Parathyroid adenoma (tissue), 2 donors: ENCODE results near the gene TMSB4X.

ENCODE experiments used
- H2AFZ ChIP-seq: fragments of 300-600 bp; sonication (generic); one replicate; pipeline ENCODE4 v1.7.0; 2017; ENCODE audit warnings: antibody characterized with exemption, mild to moderate bottlenecking
- H3K27ac ChIP-seq: fragments of 300-600 bp; sonication (generic); one replicate; pipeline ENCODE4 v1.7.0; 2017
- H3K27me3 ChIP-seq: fragments of 300-600 bp; sonication (generic); one replicate; pipeline ENCODE4 v1.7.0; 2017; ENCODE audit warnings: low read length; ENCODE audit not compliant: control insufficient read depth, insufficient read depth
- H3K36me3 ChIP-seq: fragments of 300-600 bp; sonication (generic); one replicate; pipeline ENCODE4 v1.7.0; 2017; ENCODE audit warnings: low read length; ENCODE audit not compliant: control insufficient read depth, insufficient read depth
- H3K4me1 ChIP-seq: fragments of 300-600 bp; sonication (generic); one replicate; pipeline ENCODE4 v1.7.0; 2017; ENCODE audit warnings: control low read depth
- H3K4me2 ChIP-seq: fragments of 300-600 bp; sonication (generic); one replicate; pipeline ENCODE4 v1.7.0; 2017; ENCODE audit warnings: low read length
- H3K4me3 ChIP-seq: fragments of 300-600 bp; sonication (generic); one replicate; pipeline ENCODE4 v1.7.0; 2017; ENCODE audit warnings: low read depth, low read length
- H3K79me2 ChIP-seq: fragments of 300-600 bp; sonication (generic); one replicate; pipeline ENCODE4 v1.7.0; 2017; ENCODE audit warnings: control low read depth
- H3K9ac ChIP-seq: fragments of 300-600 bp; sonication (generic); one replicate; pipeline ENCODE4 v1.7.0; 2017; ENCODE audit warnings: mild to moderate bottlenecking
- H3K9me3 ChIP-seq: fragments of 300-600 bp; sonication (generic); one replicate; pipeline ENCODE4 v1.7.0; 2017; ENCODE audit warnings: low read length; ENCODE audit not compliant: control insufficient read depth
- CTCF ChIP-seq: fragments of 300-600 bp; sonication (generic); IDR thresholded peaks from one replicate; pipeline ENCODE4 v1.7.0; 2017; ENCODE audit warnings: antibody characterized with exemption, mild to moderate bottlenecking
- donor health status: primary hyperparathyroidism.

Gene TMSB4X

GRCh38 chrX:12946838-12947544 is 27.9 kb upstream of the TMSB4X start:
- Histone ChIP-seq H3K36me3 (no peaks in the 10 kb centered on the region), H3K27ac (peak overlapping the region; percentile 19), H3K4me2 (no peak overlapping the region), H3K9ac (no peak overlapping the region), H2AFZ (peak overlapping the region; percentile 66), H3K79me2 (no peaks in the 10 kb centered on the region), H3K4me3 (no peak overlapping the region), H3K4me1 (peaks cover 3% of the 10 kb centered on the region), H3K9me3 (no peaks in the 10 kb centered on the region), H3K27me3 (no peaks in the 10 kb centered on the region)
- peak; percentile 91 for TF ChIP-seq CTCF

DNA sequence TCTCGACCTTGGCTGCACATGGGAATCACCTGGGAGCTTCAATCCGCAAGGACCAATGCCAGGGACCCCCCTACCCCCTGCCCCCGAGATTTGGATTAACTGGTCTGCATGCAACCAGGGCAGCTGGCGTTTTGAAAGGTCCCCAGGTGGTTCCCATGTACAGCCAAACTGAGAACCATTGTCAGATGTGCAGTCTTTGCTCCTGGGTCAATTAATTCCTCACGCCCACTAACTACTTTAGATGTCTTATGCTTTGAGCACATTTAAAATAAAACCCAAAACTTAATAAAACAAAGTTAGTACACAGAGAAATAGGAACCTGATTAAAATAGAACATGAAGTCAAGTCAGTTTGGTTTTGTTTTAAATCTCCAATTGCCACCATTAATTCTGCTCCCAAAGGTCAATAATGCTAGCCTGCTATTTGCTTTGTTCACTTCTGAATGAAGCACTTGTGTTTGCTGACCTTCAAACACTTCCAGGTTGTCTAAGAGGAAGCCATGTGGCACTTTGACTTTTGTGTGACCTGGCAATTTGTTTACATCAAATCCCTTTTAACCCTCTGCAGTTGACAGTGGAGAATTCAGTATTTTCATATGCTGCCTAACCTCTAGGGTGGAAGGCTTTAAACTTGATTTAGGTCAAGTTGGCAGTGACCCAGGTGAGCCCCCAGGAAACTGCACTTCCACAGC is 27.2 kb upstream of the TMSB4X start:
- Histone ChIP-seq H3K79me2 (no peaks in the 10 kb centered on the region), H3K4me3 (no peak overlapping the region), H3K9me3 (no peaks in the 10 kb centered on the region), H3K4me2 (no peak overlapping the region), H3K27me3 (no peaks in the 10 kb centered on the region), H3K4me1 (peaks cover 3% of the 10 kb centered on the region), H2AFZ (no peak overlapping the region), H3K27ac (no peak overlapping the region), H3K36me3 (no peaks in the 10 kb centered on the region), H3K9ac (no peak overlapping the region)
- TF ChIP-seq CTCF: no peak

- H3K4me3 ChIP-seq: no peak overlapping the region
- no peak overlapping the region for H3K4me2 ChIP-seq
- no peak overlapping the region for H2AFZ ChIP-seq
- no peak for TF ChIP-seq CTCF
- H3K27me3 ChIP-seq: no peaks in the 10 kb centered on the region
- H3K27ac ChIP-seq: no peak overlapping the region
- H3K36me3 ChIP-seq: no peaks in the 10 kb centered on the region
- no peaks in the 10 kb centered on the region for H3K9me3 ChIP-seq
- no peaks in the 10 kb centered on the region for H3K79me2 ChIP-seq
- H3K9ac ChIP-seq: no peak overlapping the region
- H3K4me1 ChIP-seq: peaks cover 3% of the 10 kb centered on the region
Observed at GRCh38 chrX:12948495-12948894, 26.4 kb upstream of the TMSB4X start.

DNA sequence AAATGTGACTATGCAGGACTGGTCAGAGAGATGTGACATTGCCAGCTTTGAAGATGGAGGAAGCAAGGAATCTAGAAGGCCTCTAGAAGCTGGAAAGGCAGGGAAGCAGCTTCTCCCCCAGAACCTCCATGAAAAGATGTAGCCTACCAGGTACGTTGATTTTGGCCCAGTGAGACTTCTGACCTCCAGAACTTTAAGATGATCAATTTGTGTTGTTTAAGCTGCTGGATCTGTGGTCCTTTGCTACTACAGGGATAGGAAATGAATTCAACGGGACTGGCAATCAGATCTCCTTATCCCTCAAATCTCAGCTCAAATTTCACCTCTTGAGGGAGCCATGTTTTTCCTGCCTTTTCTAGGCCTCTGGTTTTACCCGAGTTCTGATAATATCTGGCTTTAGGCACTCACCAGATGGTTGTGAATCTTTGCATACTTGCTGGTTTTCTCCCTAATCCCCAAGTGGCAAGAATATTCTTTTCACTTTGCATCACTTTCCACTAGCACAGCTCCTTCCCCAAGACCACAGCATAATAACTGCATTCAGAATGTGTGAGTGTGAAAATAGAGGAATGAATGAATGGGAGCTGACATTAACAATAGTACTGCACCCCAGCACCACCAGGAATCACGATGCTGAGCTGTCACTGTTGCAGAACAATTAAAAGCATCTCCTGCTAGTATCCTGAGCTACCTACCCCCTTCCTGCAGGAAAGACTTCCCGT is 25.5 kb upstream of the TMSB4X start:
- Histone ChIP-seq H3K4me2 (no peak overlapping the region), H3K9ac (no peak overlapping the region), H3K27me3 (no peaks in the 10 kb centered on the region), H3K36me3 (no peaks in the 10 kb centered on the region), H2AFZ (peak overlapping the region; percentile 72), H3K9me3 (no peaks in the 10 kb centered on the region), H3K27ac (peak overlapping the region; percentile 12), H3K4me1 (peaks cover 3% of the 10 kb centered on the region), H3K79me2 (no peaks in the 10 kb centered on the region), H3K4me3 (no peak overlapping the region)
- no peak for TF ChIP-seq CTCF
